ENCODE data around the gene IL2RA. TPM values are rescaled to one million over a fixed set of nuclear protein-coding genes. Genes with fewer than 3 reads are reported as not detected.
"Not testable (repeated sequence)": the region's sequence is repeated elsewhere in the genome, so short reads cannot be mapped to it uniquely, and the experiment has no call there.

IL2RA gene
- total and polyA plus RNA-seq, 2 donors (not counting 1 experiment from before 2014, with no cell fraction given): 7.2 to 56.7 TPM

- H3K4me1 ChIP-seq (ENCODE audit: control insufficient read depth in 2 of 2, insufficient read depth in 2 of 2, low read length in 2 of 2); H3K9ac ChIP-seq (ENCODE audit: low read length); intact Hi-C loops (cut with micrococcal nuclease); DNase-seq; H3K4me2 ChIP-seq (replicated peaks; ENCODE audit: low read depth, low read length, poor library complexity, severe bottlenecking); H2AFZ ChIP-seq (ENCODE audit: insufficient read depth, low read depth, low read length, poor library complexity, severe bottlenecking); H3K4me3 Mint-ChIP-seq; H3K27me3 Mint-ChIP-seq; POLR2A ChIA-PET; H3K4me1 Mint-ChIP-seq; ATAC-seq (ENCODE audit: low read depth); H3K4me3 ChIP-seq (ENCODE audit: control extremely low read depth in 1 of 5, extremely low read depth in 1 of 5, insufficient read depth in 1 of 5, low read depth in 2 of 5, low read length in 4 of 5); H3K27me3 ChIP-seq (replicated peaks in 1 of 4; ENCODE audit: control extremely low read depth in 1 of 4, control insufficient read depth in 3 of 4, insufficient read depth in 4 of 4, low read length in 3 of 4); H3K79me2 ChIP-seq (ENCODE audit: control insufficient read depth, insufficient read depth, low read length); H3K9me3 Mint-ChIP-seq (ENCODE audit: insufficient read depth); H3K36me3 ChIP-seq (replicated peaks in 1 of 2; ENCODE audit: control extremely low read depth in 1 of 2, control insufficient read depth in 1 of 2, extremely low read depth in 1 of 2, insufficient read depth in 2 of 2, low read length in 1 of 2); H3K27ac ChIP-seq (ENCODE audit: low read length in 2 of 2); H3K27ac Mint-ChIP-seq; H4K20me1 ChIP-seq (ENCODE audit: control insufficient read depth, insufficient read depth, low read length, poor library complexity, severe bottlenecking): not testable (repeated sequence)
- 83% methylated on average over 5 of the region's 6 CpGs for WGBS (ENCODE audit: insufficient coverage)
- CTCF ChIA-PET: interaction anchor here (0.7 kb wide), 1 partner anchor 11 kb away, joined by 3 read pairs; no protein-coding TSS in a partner anchor
- peaks cover 0 to 11% (median 4%) of the 10 kb centered on the region in 3 donors for H3K9me3 ChIP-seq (ENCODE audit: control extremely low read depth in 1 of 3, control insufficient read depth in 2 of 3, insufficient read depth in 1 of 3, low read length in 2 of 3)
Measured at GRCh38 chr10:6005161-6005804, 56.9 kb downstream of the IL2RA start.

- no peak overlapping the region for H3K27ac ChIP-seq (ENCODE audit: low read length in 2 of 2)
- H2AFZ ChIP-seq (ENCODE audit: insufficient read depth, low read depth, low read length, poor library complexity, severe bottlenecking): no peak overlapping the region
- WGBS (ENCODE audit: insufficient coverage): 76% methylated on average over 4 of the region's 12 CpGs
- no peaks in the 10 kb centered on the region for H4K20me1 ChIP-seq (ENCODE audit: control insufficient read depth, insufficient read depth, low read length, poor library complexity, severe bottlenecking)
- peaks cover 0 to 11% (median 4%) of the 10 kb centered on the region in 3 donors for H3K9me3 ChIP-seq (ENCODE audit: control extremely low read depth in 1 of 3, control insufficient read depth in 2 of 3, insufficient read depth in 1 of 3, low read length in 2 of 3)
- ChIA-PET CTCF (no interaction called here), POLR2A (no interaction called here)
- TF ChIP-seq CTCF (IDR thresholded peaks at IDR 0.05) (no peak), EZH2 (IDR thresholded peaks at IDR 0.05; ENCODE audit: borderline replicate concordance, insufficient read depth, low read depth, low read length, poor library complexity, severe bottlenecking) (no peak)
- Mint-ChIP-seq H3K27me3 (peaks cover 5% of the 10 kb centered on the region), H3K9me3 (ENCODE audit: insufficient read depth) (no peaks in the 10 kb centered on the region), H3K4me3 (no peak overlapping the region), H3K27ac (no peak overlapping the region), H3K4me1 (no peaks in the 10 kb centered on the region)
- H3K4me1 ChIP-seq (ENCODE audit: control insufficient read depth in 2 of 2, insufficient read depth in 2 of 2, low read length in 2 of 2): no peaks in the 10 kb centered on the region
- no peak overlapping the region for H3K4me2 ChIP-seq (replicated peaks; ENCODE audit: low read depth, low read length, poor library complexity, severe bottlenecking)
- H3K4me3 ChIP-seq (ENCODE audit: control extremely low read depth in 1 of 5, extremely low read depth in 1 of 5, insufficient read depth in 1 of 5, low read depth in 2 of 5, low read length in 4 of 5): no peak overlapping the region
- intact Hi-C loops (cut with micrococcal nuclease): no loop called here
- no peaks in the 10 kb centered on the region for H3K36me3 ChIP-seq (replicated peaks in 1 of 2; ENCODE audit: control extremely low read depth in 1 of 2, control insufficient read depth in 1 of 2, extremely low read depth in 1 of 2, insufficient read depth in 2 of 2, low read length in 1 of 2)
- H3K9ac ChIP-seq (ENCODE audit: low read length): no peak overlapping the region
- DNase-seq (no peak), ATAC-seq (ENCODE audit: low read depth) (no peak)
- no peaks in the 10 kb centered on the region for H3K27me3 ChIP-seq (replicated peaks in 1 of 4; ENCODE audit: control extremely low read depth in 1 of 4, control insufficient read depth in 3 of 4, insufficient read depth in 4 of 4, low read length in 3 of 4)
- no peaks in the 10 kb centered on the region for H3K79me2 ChIP-seq (ENCODE audit: control insufficient read depth, insufficient read depth, low read length)
Measured at GRCh38 chr10:6002809-6003510, 59.2 kb downstream of the IL2RA start.
